GM18909 (cell line): ENCODE measurements around the gene RCC2.

Experiments used
- ATAC-seq: cut with Tn5 transposase; IDR thresholded peaks from one replicate; pipeline ENCODE4 v1.9.1; 2021; ENCODE audit warnings: mild to moderate bottlenecking; ENCODE audit not compliant: unreplicated experiment, poor library complexity

Gene RCC2

DNA sequence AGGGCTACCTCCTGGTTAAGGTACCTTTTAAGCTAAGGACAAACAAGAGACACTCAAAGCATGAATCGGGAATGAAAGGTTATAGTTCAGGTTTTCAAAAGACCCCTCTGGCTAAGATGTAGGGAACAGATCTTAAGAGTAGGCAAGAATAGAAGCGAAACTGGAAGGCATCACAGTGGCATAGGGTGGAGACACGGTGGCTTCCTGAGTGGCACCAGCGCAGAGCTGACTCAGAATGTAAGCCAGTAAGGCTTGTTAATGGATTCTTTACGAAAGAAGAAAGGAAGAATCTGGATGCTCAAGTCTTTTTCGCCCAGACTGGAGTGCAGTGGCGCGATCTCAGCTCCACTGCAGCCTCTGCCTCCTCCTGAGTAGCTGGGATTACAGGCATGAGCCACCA, 46.2 kb downstream of the RCC2 start:
- no peak for ATAC-seq

DNA sequence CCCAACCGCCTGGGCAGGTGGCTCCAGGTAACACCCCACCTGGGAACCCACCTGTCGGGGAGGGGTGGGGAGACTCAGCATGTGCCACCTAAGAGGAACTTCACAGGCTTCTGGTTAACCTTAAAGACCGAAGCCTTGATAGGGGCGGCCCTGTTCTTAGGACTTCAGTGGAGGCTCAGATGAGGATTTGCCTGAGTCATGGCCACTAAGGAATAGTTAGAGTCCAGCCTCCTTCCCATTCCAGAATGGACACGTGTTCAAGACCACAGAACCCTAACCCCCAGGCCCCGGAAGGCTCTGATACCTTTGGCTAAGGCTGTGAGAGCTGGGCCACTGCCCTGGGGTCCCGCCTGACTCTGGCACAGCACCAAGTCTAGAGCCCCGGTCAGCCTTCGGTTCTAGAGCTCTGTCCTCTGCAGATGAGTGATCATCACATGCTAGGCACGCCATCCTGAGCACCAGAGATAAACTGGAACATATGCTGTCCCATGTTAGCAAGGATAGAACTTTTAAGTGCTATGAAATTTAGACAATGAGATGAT, 47.2 kb downstream of the RCC2 start:
- ATAC-seq, result no peak

GRCh38 chr1:17381161-17381560, 58.3 kb downstream of the RCC2 start:
- ATAC-seq, result no peak

DNA sequence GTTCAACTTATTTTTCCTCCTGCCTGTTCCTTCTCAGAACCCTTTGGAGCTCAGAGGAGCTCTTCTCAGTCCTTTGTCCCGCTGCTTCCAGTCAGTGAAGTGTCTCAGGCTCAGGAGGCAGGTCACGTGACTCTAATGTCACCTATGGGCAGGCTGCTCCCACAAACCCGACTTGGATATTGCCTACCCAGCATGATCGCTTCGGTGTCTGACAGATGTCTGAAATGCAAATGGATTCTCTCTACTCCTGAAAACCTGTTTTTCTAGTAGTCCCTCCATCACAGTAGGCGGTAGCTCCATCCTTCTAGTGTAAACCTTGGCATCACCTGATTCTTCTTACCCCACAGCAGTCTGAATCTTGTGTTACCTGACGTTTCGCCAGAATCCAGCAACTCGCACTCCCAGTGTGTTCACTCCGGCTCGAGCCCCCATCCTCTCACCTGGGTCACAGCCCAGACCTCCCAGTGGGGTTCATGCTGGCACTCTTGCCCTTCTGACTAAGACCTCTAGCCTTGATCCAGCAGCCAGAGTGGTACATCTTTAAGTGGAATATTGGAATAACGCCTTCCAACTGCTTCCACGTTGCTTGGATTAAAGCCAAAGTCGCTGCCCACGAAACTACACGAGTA, 62.0 kb downstream of the RCC2 start:
- no peak for ATAC-seq

DNA sequence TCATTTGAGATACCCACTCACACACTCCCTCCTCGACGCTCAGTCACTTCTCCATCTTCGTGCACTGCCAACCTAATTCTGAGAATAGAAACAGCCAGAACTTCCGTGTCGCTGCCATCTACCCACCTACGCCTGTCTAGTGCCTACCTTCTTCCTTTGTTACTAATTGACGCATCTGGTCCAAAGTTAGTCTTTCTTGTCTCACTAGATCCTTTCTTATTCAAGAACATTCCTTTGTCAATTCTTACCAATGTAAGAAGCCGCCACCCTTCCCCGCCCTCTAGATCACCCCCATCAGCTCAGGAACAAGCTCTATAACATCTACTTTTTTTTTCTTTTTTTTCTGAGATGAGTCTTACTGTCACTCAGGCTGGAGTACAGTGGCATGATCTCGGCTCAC, 63.8 kb downstream of the RCC2 start:
- ATAC-seq, result no peak

GRCh38 chr1:17372955-17373354, 66.5 kb downstream of the RCC2 start:
- no peak for ATAC-seq

- ATAC-seq, result no peak
These were observed 67.6 kb downstream of the RCC2 start, which contains the start of gene PADI6 for GRCh38 chr1:17371896-17372295. Gene PADI6 (plus strand): TSS chr1:17372196. CDS start chr1:17372246, 50 bp downstream.

DNA sequence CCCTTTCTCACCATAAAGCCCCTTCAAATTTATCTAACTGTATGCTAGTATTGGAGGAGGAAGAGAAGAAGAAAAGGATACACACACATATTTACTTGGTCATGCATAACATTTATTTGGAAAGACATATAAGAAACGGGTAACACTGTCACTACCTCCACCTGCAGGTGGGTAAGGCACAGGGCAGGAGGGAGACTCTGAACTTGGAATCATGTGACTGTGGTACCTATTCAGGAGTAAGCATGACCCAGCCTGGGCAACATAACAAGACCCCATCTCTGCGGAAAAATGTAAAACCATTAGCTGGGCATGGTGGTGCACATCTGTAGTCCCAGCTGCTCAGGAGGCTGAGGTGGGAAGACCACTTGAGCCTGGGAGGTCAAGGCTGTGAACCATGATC, 68.9 kb downstream of the RCC2 start:
- no peak for ATAC-seq

- no peak for ATAC-seq
These were observed 70.0 kb downstream of the RCC2 start for GRCh38 chr1:17369466-17369865.

GRCh38 chr1:17365293-17365692, 74.2 kb downstream of the RCC2 start:
- ATAC-seq, result no peak

- ATAC-seq, result no peak
These were observed 75.7 kb downstream of the RCC2 start for GRCh38 chr1:17363771-17364170.

GRCh38 chr1:17363351-17363750, 76.1 kb downstream of the RCC2 start:
- ATAC-seq, result no peak

DNA sequence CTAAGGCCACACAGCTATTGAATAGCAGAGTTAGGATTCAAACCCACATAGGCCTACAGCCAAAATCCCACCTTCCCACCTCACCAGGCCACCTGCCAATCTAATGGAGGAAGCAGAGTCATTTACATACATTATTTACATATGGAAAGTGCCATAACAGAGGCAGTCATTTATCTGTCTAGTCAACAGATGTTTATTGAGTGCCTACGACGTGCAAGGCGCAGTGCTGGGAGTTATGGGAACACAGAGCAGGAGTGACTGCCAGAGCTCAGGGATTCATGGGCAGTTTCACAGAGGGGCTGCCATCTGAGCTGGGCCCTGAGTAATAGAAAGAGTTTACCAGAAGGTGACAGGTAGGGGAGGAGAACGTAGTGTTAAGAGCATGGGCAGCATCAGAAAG, 77.8 kb downstream of the RCC2 start:
- ATAC-seq, result no peak

DNA sequence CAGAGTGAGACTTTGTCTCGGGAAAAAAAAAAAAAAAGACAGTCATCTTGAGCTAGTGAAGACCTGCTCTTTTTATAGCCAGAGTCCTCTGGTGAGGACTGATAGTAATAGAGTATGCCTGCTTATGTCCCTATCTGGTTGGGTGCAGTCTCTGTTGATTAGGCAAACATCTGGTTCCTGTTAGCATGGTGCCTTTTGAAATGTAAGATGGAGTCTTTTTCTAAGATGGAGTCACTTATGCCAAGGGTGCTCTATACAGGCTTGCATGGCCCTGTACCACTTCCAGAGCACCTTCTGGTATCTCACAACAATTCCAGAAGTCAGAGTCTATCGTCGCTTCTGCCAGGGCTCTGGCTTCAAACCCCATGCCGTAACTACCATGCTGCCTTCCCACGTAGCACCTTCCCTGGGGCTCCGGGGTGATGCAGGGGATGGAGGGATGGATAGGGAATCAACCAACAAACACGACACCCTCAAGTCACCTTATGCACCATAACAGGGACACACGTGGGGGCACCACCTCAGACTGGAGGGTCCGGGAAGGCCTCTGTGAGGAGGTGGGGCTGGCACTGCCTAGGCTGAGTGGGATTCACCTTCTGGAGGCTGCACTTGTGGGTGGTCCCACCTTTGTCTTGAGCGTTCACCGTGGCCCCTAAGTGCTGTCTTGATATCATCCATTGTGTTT, 79.1 kb downstream of the RCC2 start:
- no peak for ATAC-seq

DNA sequence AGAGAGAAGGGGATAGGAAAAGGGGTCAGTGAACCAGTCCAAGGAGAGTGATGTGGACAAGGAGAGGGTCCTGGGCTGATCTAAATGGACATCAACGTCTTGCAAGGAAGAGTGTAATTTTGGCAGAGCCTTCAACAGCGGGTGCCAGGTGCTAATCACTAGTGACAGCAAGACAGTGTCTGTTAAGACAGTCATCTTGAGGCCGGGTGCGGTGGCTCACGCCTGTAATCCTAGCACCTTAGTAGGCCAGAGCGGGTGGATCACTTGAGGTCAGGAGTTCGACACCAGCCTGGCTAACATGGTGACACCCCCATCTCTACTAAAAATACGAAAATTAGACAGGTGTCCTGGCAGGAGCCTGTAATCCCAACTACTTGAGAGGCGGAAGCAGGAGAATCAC, 79.7 kb downstream of the RCC2 start:
- no peak for ATAC-seq

- no peak for ATAC-seq
These were observed 80.4 kb downstream of the RCC2 start for GRCh38 chr1:17359031-17359430.

- no peak for ATAC-seq
These were observed 80.9 kb downstream of the RCC2 start for GRCh38 chr1:17358557-17358956.
